Stimulated activated CD4-positive, alpha-beta T cell treated with anti-CD3 and anti-CD28 coated beads, Interleukin-12 subunit alpha, Interleukin-12 subunit beta, amount 100 ng/mL, for 24 hours (primary cell): Measurements from ENCODE around the gene COL6A2.

Source experiments
- DNase-seq, 2 experiments: peaks; one replicate each; pipeline ENCODE4 v3.0.0-alpha.2; 2020; ENCODE audit warnings: low read depth in 2 of 2

Gene COL6A2

GRCh38 chr21:46142582-46143473, 44.9 kb downstream of the COL6A2 start:
- no peak for DNase-seq

- no peak for DNase-seq
Measured at GRCh38 chr21:46144464-46145070, 46.7 kb downstream of the COL6A2 start.

- no peak for DNase-seq
Measured at GRCh38 chr21:46145159-46145839, 47.4 kb downstream of the COL6A2 start.

GRCh38 chr21:46145840-46146691, 48.2 kb downstream of the COL6A2 start:
- no peak for DNase-seq

GRCh38 chr21:46146856-46147255, 48.9 kb downstream of the COL6A2 start:
- DNase-seq: no peak

GRCh38 chr21:46147429-46147828, 49.5 kb downstream of the COL6A2 start:
- peak in 1 of 2 experiments; percentile 33 for DNase-seq

- no peak for DNase-seq
Measured at GRCh38 chr21:46148106-46148505, 50.2 kb downstream of the COL6A2 start.

- no peak for DNase-seq
Measured at GRCh38 chr21:46149205-46149901, 51.4 kb downstream of the COL6A2 start.

- no peak for DNase-seq
Measured at GRCh38 chr21:46150073-46150472, 52.2 kb downstream of the COL6A2 start.

GRCh38 chr21:46150491-46151121, 52.7 kb downstream of the COL6A2 start:
- DNase-seq: no peak

- no peak for DNase-seq
Measured at GRCh38 chr21:46151261-46151988, 53.5 kb downstream of the COL6A2 start.

GRCh38 chr21:46151989-46152926, 54.3 kb downstream of the COL6A2 start:
- no peak for DNase-seq

GRCh38 chr21:46152927-46153246, 55.0 kb downstream of the COL6A2 start:
- no peak for DNase-seq

- DNase-seq: peak in 1 of 2 experiments; percentile 41
Measured at GRCh38 chr21:46153247-46154154, 55.6 kb downstream of the COL6A2 start.

- no peak for DNase-seq
Measured at GRCh38 chr21:46154155-46154954, 56.4 kb downstream of the COL6A2 start.

- no peak for DNase-seq
Measured at GRCh38 chr21:46154955-46155513, 57.1 kb downstream of the COL6A2 start.
